ENCODE results near the gene RNASE9.
A peak's percentile ranks its signal among the peaks of the same experiment; 100 is the strongest.
"Not testable (repeated sequence)": the region's sequence is repeated elsewhere in the genome, so short reads cannot be mapped to it uniquely, and the experiment has no call there.

The RNASE9 gene

DNA sequence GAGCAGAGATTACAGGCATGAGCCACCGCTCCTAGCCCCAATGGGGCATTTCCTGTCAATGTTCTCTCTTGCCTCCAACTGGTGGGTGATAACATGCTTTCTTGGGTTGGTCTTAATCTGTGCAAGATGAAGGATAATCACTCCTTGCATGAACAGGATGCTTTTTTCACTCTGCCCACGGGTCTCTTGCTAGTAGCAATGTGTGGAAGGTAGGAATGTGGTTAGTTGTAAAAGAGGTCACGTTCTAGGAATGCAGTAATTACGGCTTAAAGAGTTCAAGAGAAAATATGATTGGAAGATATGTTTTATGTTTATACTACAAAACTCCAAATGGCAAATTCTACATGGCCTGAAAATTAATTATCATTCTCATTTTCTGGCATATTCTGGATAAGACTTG lies 45.0 kb downstream of the RNASE9 start:
- peak; percentile 8 for DNase-seq (ENCODE audit: low read depth)

DNA sequence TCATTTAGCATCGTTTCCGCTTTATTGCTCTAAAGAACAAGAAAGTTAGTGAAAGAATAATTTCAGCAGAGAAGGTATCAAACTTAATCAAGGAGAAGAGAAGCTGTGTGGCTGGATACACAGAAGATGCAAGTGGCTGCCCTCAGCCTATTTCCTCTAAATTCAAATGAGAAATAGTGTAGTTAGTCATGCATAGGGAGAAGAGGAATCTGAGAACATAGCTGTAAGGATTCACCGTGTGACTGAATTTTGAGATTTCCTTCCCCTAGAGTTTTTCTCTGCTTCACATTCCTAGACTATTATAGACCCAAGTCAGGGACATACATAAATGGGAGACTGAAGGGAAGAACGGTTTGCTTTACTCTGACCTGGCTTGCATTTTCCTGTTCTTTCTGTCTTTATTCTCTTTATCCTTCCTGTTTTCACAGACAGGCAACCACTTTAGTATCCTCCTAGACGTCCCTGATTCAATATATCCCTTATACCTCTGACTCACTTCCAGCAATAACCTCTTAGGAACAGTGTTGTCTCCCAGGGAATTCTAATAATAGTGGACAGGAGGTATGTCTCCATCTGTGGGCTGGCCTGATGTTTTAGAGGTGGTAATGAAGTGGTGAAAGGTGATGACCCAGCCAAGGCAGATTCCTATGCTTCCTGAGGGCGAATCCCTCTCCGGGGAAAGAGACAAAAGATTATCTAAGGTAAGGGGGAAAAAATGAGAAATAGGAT lies 48.5 kb downstream of the RNASE9 start:
- peak; percentile 7 for DNase-seq (ENCODE audit: low read depth)

DNA sequence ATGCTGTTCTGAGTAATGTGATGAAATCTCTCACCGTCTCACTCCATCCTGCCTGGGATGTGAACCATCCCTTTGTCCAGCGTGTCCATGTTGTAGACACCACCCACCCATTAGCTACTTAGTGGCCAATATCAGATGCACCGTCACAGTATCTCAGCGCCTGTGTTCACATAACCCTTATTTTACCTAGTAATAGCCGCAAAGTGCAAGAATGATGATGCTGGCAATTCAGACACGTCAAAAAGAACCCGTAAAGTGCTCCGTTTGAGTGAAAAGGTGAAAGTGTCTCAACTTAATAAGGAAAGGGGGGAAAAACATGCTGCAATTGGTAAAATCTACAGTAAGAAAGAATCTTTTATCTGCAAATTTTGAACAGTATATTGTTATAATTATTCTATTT lies 52.5 kb downstream of the RNASE9 start:
- no peak for DNase-seq (ENCODE audit: low read depth)

DNA sequence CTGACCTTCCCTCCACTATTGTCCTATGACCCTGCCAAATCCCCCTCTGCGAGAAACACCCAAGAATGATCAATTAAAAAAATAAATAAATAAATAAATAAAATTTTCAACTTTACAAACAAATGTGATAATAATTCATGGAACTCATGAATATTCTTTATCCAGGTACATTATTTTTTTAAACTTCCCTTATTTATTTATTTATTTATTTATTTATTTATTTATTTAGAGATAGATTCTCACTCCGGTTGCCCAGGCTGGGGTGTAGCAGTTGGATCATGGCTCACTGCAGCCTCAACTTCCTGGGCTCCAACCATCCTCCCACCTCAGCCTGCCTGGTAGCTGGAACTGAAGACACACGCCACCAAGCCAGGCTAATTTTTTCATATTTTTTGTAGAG lies 53.3 kb downstream of the RNASE9 start:
- DNase-seq (ENCODE audit: low read depth), result not testable (repeated sequence)

DNA sequence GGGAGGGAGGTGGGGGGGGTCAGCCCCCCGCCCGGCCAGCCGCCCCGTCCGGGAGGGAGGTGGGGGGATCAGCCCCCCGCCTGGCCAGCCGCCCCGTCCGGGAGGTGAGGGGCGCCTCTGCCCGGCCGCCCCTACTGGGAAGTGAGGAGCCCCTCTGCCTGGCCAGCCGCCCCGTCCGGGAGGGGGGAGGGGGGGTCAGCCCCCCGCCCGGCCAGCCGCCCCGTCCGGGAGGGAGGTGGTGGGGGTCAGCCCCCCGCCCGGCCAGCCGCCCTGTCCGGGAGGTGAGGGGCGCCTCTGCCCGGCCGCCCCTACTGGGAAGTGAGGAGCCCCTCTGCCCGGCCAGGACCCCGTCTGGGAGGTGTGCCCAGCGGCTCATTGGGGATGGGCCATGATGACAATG lies 54.1 kb downstream of the RNASE9 start:
- not testable (repeated sequence) for DNase-seq (ENCODE audit: low read depth)

DNA sequence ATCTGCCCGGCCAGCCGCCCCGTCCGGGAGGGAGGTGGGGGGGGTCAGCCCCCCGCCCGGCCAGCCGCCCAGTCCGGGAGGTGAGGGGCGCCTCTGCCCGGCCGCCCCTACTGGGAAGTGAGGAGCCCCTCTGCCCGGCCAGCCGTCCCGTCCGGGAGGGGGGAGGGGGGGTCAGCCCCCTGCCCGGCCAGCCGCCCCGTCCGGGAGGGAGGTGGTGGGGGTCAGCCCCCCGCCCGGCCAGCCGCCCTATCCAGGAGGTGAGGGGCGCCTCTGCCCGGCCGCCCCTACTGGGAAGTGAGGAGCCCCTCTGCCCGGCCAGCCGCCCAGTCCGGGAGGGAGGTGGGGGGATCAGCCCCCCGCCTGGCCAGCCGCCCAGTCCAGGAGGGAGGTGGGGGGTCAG lies 54.6 kb downstream of the RNASE9 start:
- DNase-seq (ENCODE audit: low read depth), result not testable (repeated sequence)

Measured in ELR (cell line).